Fibroblast of skin of right quadriceps (primary cell): Measurements from ENCODE around the gene COX8C.
"Not testable (repeated sequence)": the region's sequence is repeated elsewhere in the genome, so short reads cannot be mapped to it uniquely, and the experiment has no call there.

ENCODE experiments used
- DNase-seq: peaks from one replicate; pipeline ENCODE4 v3.0.0-alpha.2; 2013

Gene COX8C

GRCh38 chr14:93375673-93376156 is 28.7 kb downstream of the COX8C start:
- no peak for DNase-seq

GRCh38 chr14:93379831-93380230 is 32.8 kb downstream of the COX8C start:
- no peak for DNase-seq

- DNase-seq, result no peak
Measured at GRCh38 chr14:93381644-93382043, 34.7 kb downstream of the COX8C start.

GRCh38 chr14:93384256-93384655 is 37.3 kb downstream of the COX8C start:
- not testable (repeated sequence) for DNase-seq

- DNase-seq, result no peak
Measured at GRCh38 chr14:93395231-93395630, 48.2 kb downstream of the COX8C start.

GRCh38 chr14:93396456-93396855 is 49.5 kb downstream of the COX8C start:
- no peak for DNase-seq
